ENCODE results near the gene CST9.

- TF ChIP-seq CTCF (IDR thresholded peaks at IDR 0.05; ENCODE audit: low read length), result no peak
- TF ChIP-seq EZH2 (optimal IDR thresholded peaks at IDR 0.05; ENCODE audit: low read depth, low read length), result no peak
Measured at GRCh38 chr20:23646106-23646873, 40.6 kb upstream of the CST9 start.
